8988T (cell line): Measurements from ENCODE around the gene MLXIP.

Source experiments
- DNase-seq: peaks from one replicate; pipeline ENCODE4 v3.0.0; 2011

MLXIP gene

GRCh38 chr12:122080149-122081082 is 1.9 kb downstream of the MLXIP start:
- peak; percentile 56 for DNase-seq

- no peak for DNase-seq
These were observed 2.6 kb downstream of the MLXIP start for GRCh38 chr12:122081083-122081696.

- no peak for DNase-seq
These were observed 3.2 kb downstream of the MLXIP start for GRCh38 chr12:122081697-122082221.

- DNase-seq, result no peak
These were observed 4.2 kb downstream of the MLXIP start for GRCh38 chr12:122082621-122083356.

DNA sequence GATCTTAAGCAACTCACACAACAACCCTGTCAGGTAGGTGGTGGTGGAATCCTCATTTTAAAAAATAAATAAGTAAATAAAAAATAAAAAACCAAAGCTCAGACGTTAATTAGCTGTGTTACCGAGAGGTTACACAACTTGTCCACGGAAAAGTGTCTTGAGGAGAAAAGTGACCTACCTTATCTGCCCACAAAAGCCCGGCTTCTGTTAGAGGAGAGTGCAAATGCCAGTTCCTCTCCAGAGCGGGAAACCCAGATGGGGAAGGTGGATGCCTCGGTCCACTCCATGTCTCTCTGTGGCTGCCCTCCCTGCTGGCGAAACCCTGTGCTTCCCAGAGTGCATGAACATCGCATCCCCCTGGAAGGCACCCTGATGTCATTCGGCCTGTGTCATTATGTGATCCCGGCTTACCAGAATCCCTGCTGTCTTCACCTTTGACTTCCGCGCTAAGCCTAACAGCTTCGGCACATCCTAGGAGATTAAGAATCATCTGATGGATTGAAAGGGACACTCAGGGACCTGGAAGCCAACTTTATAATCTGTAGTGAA is 6.4 kb downstream of the MLXIP start:
- DNase-seq, result no peak

- no peak for DNase-seq
These were observed 7.0 kb downstream of the MLXIP start for GRCh38 chr12:122085591-122085990.

DNA sequence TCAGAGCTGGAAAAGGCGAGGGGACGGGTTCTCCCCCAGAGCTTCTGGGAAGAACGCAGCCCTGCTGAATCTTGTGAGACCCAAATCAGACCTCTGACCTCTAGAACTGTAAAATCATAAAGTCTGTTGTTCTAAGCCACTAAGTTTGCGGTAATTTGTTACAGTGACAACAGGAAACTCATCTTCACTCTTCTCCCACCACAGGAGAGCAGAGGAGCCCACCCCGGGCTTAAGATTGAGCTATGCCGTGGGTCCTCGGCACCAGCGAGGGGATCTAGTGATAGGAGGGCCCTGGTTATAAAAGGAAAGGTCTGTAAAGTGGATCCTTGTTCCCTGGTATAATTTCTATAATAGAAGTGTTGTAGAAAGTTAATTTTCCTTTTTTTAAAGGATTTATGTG is 7.6 kb downstream of the MLXIP start:
- DNase-seq, result no peak

- no peak for DNase-seq
These were observed 8.2 kb downstream of the MLXIP start for GRCh38 chr12:122086641-122087285.

- no peak for DNase-seq
These were observed 9.0 kb downstream of the MLXIP start for GRCh38 chr12:122087431-122088178.

DNA sequence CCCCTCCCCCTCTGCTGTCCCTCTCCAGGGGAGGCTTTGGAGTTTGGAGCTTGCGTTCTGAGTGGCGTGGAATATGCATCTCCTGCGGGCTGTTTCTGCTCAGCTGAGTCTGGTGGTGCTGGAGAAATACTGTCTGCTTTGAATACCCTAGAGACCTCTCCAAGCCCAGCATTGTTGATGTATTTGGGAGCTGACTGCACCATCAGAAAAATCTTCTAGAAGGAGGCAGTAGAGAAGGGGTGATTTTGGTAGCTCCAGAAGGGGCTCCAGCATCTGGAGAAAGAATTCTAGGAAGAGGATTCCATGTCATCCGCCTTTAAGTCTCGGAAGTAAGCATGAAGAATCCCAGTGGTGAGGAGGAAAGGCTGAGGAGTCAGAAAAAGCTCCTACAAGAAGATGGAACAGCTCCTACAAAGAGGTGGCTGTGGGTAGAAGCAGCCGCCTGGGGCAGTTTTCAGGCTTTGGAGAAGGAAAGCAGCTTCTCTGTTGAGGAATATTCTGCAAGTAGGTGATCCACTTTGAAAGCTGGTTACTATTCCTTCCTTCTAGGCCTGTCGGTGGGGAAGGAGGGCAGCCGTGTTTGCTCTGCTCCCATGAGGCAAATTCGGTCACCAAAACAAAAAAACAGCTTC is 9.7 kb downstream of the MLXIP start:
- DNase-seq, result no peak

DNA sequence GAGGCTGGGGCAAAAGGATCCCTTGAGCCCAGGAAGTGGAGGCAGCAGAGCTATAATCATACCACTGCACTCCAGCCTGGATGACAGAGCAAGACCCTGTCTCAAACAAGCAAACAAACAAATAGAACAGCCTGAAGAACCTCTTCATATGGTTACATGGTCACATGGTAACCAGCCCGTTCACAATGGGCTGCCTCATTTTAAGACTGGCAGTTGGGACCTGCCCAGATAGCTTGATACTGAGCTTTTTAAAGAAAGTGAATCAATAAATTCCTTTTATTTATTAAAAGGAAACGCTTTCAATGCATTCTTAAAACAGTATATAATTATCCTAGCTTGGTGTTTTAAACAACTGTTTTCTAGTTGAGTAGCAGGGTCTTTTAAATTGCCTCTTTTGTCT is 10.5 kb downstream of the MLXIP start:
- no peak for DNase-seq

DNA sequence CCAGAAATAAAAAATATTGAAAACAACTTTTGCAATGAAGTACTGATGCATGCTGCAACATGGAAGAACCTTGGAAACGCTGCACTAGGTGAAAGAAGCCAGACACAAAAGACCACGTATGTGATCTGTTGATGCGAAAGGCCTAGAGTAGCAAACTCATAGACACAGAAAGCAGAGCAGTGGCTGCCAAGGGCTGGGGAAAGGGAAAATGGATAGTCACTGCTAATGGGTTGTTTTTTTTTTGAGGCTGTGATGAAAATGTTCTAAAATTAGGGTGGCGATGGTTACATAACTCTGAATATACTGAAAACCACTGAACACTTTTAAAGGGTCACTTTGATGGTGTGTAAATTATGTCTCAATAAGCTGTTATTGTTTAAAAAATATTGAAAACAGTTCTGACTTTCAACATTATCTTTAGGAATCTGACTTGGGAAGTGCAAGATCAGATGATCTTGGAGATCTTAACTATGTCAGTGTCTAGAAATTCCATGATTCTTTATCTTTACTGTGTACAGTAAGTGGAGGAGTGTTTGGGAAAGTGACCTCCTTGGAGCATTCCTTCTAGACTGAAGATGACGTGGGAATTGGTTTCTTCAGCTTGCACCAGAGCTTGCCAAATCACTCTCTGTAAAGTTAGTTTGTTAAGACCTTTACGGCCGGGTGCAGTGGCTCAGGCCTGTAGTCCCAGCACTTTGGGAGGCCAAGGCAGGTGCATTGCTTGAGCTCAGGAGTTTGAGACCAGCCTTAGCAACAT is 12.4 kb downstream of the MLXIP start:
- DNase-seq, result no peak

- no peak for DNase-seq
These were observed 14.7 kb downstream of the MLXIP start for GRCh38 chr12:122093098-122093883.

GRCh38 chr12:122094137-122094734 is 15.7 kb downstream of the MLXIP start:
- no peak for DNase-seq

DNA sequence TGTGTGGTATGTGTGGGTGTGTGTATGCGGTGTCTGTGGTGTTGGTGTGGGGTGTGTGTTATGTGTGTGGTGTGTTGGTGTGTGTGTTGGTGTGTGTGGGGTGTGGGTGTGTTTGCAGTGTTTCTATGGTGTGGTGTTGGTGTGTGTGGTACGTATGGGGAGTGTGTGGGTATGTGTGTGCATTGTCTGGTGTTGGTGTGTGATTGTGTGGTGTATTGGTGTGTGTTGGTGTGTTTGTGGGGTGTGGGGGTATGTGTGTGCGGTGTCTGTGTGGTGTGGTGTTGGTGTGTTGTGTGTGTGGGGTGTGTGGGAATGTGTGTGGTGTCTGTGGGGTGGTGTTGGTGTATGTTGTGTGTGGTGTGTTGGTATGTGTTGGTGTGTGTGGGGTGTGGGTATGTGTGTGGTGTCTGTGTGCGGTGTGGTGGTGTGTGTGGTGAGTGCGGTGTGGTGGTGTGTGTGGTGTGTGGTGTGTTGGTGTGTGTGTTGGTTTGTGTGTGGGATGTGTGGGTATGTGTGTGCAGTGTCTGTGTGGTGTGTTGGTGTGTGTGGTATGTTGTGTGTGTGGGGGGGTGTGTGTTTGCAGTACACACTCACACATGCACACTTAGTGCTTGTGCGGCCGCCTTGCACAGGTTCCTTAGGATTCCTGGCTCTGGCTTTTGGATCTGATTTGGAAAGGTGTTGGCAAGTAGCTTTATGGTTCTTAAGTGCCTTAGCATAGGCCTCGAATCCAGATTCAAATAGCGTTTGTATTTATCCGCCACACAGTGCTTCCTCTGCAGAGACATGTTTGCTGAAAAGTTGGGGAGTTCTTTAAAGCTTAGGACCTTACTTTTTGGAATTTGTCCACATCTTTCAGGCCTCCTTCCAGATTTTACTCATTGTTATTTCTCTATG is 16.4 kb downstream of the MLXIP start:
- DNase-seq, result no peak

DNA sequence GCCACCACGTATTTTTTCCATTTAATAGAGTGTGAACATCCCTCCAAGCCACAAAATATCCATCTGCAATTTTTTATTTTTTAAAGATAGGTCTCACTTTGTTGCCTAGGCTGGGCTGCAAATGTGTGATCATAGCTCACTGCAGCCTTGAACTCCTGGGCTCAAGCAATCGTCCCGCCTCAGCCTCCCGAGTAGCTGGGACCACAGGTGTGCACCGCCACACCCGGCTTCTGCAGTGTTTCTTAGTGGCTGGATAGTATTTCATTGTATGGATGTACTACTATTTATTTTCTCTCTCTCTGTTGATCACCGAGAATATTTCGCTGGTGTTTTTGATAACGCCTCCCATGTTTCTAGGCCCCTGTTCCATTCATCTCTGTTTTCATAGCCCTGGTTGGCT is 17.5 kb downstream of the MLXIP start:
- DNase-seq, result no peak

DNA sequence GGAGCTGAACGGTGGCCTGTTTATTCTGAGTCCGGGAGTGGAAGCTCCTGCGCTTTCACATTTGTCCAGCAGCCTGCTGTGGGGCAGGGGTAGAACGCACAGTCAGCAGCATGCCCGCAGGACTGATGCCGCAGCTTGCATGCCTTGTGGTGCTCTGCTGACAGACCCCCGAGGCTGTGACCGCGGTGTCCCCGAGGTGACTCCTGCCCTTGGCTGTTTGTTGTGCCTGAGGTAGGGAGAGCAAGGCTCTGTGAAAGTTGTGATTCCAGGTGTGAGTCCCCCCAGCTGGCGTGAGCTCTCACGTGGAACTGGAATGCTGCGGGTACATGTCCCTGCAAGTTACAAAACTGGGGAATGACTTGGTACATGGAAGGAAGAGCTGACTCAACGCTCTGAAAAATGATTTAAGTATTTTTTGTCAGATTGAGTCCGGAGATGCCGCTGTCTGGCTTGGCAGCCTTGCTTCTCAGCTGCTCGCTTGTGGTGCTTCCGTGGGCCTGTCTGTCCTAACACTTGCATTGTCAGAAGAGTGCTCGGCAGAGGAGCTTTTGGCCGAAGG is 18.1 kb downstream of the MLXIP start:
- DNase-seq, result no peak

GRCh38 chr12:122097584-122097926 is 19.0 kb downstream of the MLXIP start:
- DNase-seq, result no peak
